B cell (primary cell): ENCODE results near the gene NRP1.

Source experiments
- EZH2 ChIP-seq: IDR thresholded peaks from 2 replicates; pipeline ENCODE4 v1.6.1; 2012; ENCODE audit warnings: borderline replicate concordance, low read depth, mild to moderate bottlenecking, moderate library complexity, low read length; ENCODE audit not compliant: insufficient read depth, poor library complexity, severe bottlenecking
- TF ChIP-seq, protein P1 (sequence below): fragments of 200-600 bp; IDR thresholded peaks from one replicate; pipeline ENCODE4 v1.8.0; 2022; ENCODE audit warnings: antibody characterized with exemption, mild to moderate bottlenecking

DNA sequence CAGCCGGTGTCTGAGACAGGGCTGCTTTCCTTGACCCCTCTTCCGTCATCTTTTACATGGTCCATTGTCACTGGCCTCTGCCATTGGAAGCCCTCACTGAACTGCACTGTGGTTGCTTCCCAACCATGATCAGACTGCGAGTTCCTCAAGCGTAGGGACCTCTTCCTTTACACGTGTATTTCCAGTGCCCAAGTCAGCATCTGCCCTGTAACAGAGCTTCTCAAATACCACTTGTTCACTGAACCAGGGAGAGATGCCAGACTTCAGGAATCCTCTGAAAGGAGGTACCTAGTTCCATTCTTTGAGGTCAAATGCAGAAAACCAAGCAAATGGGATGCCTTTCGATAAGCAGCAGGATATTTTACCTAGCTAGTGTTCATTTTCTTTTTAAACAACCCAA lies 145.1 kb downstream of the NRP1 start:
- TF ChIP-seq, protein P1, sequence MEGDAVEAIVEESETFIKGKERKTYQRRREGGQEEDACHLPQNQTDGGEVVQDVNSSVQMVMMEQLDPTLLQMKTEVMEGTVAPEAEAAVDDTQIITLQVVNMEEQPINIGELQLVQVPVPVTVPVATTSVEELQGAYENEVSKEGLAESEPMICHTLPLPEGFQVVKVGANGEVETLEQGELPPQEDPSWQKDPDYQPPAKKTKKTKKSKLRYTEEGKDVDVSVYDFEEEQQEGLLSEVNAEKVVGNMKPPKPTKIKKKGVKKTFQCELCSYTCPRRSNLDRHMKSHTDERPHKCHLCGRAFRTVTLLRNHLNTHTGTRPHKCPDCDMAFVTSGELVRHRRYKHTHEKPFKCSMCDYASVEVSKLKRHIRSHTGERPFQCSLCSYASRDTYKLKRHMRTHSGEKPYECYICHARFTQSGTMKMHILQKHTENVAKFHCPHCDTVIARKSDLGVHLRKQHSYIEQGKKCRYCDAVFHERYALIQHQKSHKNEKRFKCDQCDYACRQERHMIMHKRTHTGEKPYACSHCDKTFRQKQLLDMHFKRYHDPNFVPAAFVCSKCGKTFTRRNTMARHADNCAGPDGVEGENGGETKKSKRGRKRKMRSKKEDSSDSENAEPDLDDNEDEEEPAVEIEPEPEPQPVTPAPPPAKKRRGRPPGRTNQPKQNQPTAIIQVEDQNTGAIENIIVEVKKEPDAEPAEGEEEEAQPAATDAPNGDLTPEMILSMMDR = no peak
- no peak for TF ChIP-seq EZH2
